K562 (cell line): Measurements from ENCODE around the gene PFKL. TPM values are rescaled to one million over a fixed set of nuclear protein-coding genes. Genes with fewer than 3 reads are reported as not detected.
A peak's percentile ranks its signal among the peaks of the same experiment; 100 is the strongest.

ENCODE experiments used
- ATAC-seq: fragments of 200-7000 bp; cut with Tn5 transposase; 3 replicates; pipeline ENCODE4 v1.9.1; 2020; ENCODE audit warnings: moderate library complexity
- BruUV-seq: library from RNA; stranded (reverse); fragments of 400-500 nt; replicated peaks from 2 replicates; lab custom pipeline; 2021; lab: Mats Ljungman, UMichigan
- CTCF ChIA-PET: fragments of 300-600 bp; formaldehyde crosslinking; extraction: SDS; loops from one replicate; lab custom pipeline; 2021; ENCODE audit warnings: low intra/inter-chr PET ratio; lab: Yijun Ruan, JAX
- POLR2A ChIA-PET: fragments of 300-600, 350-650 bp; sonication (Branson Sonifier 250); formaldehyde crosslinking; extraction: SDS; loops from one replicate; lab custom pipeline; 2021; ENCODE audit warnings: antibody characterized with exemption, inconsistent platforms; lab: Yijun Ruan, JAX
- DNase-seq, 4 experiments: peaks; one replicate each; pipeline versions ENCODE4 v3.0.0 to v3.0.0-alpha.2; 2011 to 2018; ENCODE audit warnings: low spot score in 3 of 4, mixed read lengths in 3 of 4; ENCODE audit errors: extremely low read depth in 1 of 4
- FAIRE-seq: peaks from 2 replicates; lab custom pipeline; 2011; peaks lifted over from hg19 to GRCh38; lab: Jason Lieb, UNC
- H2AFZ ChIP-seq: 2 replicates; pipeline ENCODE4 v1.6.0; 2011; ENCODE audit warnings: low read depth, low read length, control low read depth, inconsistent platforms
- H3K27ac ChIP-seq: fragments of 200-600 bp; 3 replicates; pipeline ENCODE4 v1.8.0; 2011; ENCODE audit warnings: low read depth, mild to moderate bottlenecking, control low read depth, inconsistent platforms, low read length, moderate library complexity, mixed read lengths; ENCODE audit errors: extremely low read depth
- H3K27me3 ChIP-seq, 2 experiments: fragments of 300-600 bp in 1 of 2; 2 replicates in 1 of 2; 3 replicates in 1 of 2; pipeline versions ENCODE4 v1.6.0 to v1.8.0; 2011; ENCODE audit warnings: inconsistent platforms in 2 of 2, low read length in 2 of 2, mild to moderate bottlenecking in 1 of 2, mixed read lengths in 1 of 2, moderate library complexity in 1 of 2; ENCODE audit not compliant: control insufficient read depth in 2 of 2, insufficient read depth in 2 of 2
- H3K36me3 ChIP-seq: fragments of 300-600 bp; 3 replicates; pipeline ENCODE4 v1.8.0; 2011; ENCODE audit warnings: mild to moderate bottlenecking, low read length, inconsistent platforms; ENCODE audit not compliant: control insufficient read depth, insufficient read depth
- H3K4me1 ChIP-seq, 2 experiments: fragments of 200-600 bp in 1 of 2; replicated peaks in 1 of 2; 2 replicates in 1 of 2; 3 replicates in 1 of 2; pipeline versions ENCODE4 v1.5.1 to v1.8.0; 2011; ENCODE audit warnings: inconsistent platforms in 2 of 2, low read length in 2 of 2, mild to moderate bottlenecking in 1 of 2, mixed read lengths in 1 of 2, moderate library complexity in 1 of 2; ENCODE audit not compliant: control insufficient read depth in 2 of 2, insufficient read depth in 2 of 2
- H3K4me2 ChIP-seq: 2 replicates; pipeline ENCODE4 v1.6.1; 2011; ENCODE audit warnings: low read length, control low read depth, inconsistent platforms, mixed read lengths; ENCODE audit not compliant: insufficient read depth
- H3K4me3 ChIP-seq: fragments of 200-600 bp; sonication (generic), shearing (Covaris generic); 2 replicates; pipeline ENCODE4 v1.5.1; 2016; ENCODE audit warnings: control low read depth, inconsistent platforms
- H3K79me2 ChIP-seq: fragments of 200-600 bp; 3 replicates; pipeline ENCODE4 v1.8.0; 2011; ENCODE audit warnings: low read length, inconsistent platforms; ENCODE audit not compliant: control insufficient read depth, insufficient read depth
- H3K9ac ChIP-seq, 2 experiments: 2 replicates each; pipeline versions ENCODE4 v1.6.0 to v1.6.1; 2011; ENCODE audit warnings: low read depth in 2 of 2, low read length in 2 of 2, control low read depth in 1 of 2, inconsistent platforms in 1 of 2, mild to moderate bottlenecking in 1 of 2, mixed read lengths in 1 of 2; ENCODE audit not compliant: insufficient read depth in 1 of 2
- H3K9me1 ChIP-seq: one replicate; pipeline ENCODE4 v1.6.0; 2011; ENCODE audit warnings: inconsistent platforms, mild to moderate bottlenecking, low read length, moderate library complexity; ENCODE audit not compliant: control insufficient read depth, insufficient read depth
- H3K9me3 ChIP-seq: replicated peaks from 2 replicates; pipeline ENCODE4 v1.5.1; 2011; ENCODE audit warnings: low read depth, low read length, inconsistent platforms; ENCODE audit not compliant: control insufficient read depth, insufficient read depth
- H4K20me1 ChIP-seq: replicated peaks from 2 replicates; pipeline ENCODE4 v1.6.1; 2011; ENCODE audit warnings: low read length, inconsistent platforms, mixed read lengths; ENCODE audit not compliant: control insufficient read depth, insufficient read depth
- C11orf30 ChIP-seq: fragments of 450-650 bp; IDR thresholded peaks from 2 replicates; pipeline ENCODE4 v1.6.1; 2016; ENCODE audit warnings: low read depth, mild to moderate bottlenecking
- L3MBTL2 ChIP-seq: fragments of 450-650 bp; IDR thresholded peaks from 2 replicates; pipeline ENCODE4 v1.6.1; 2016; ENCODE audit warnings: mild to moderate bottlenecking, moderate library complexity
- PRMT5 ChIP-seq: sonication (generic); formaldehyde crosslinking; IDR thresholded peaks from 2 replicates; pipeline ENCODE4 v1.5.0; 2020; ENCODE audit warnings: missing genetic modification reagents
- RAD51 ChIP-seq: fragments of 450-650 bp; IDR thresholded peaks from 2 replicates; pipeline ENCODE4 v1.7.1; 2016; ENCODE audit warnings: low read depth, mild to moderate bottlenecking, borderline replicate concordance
- STAG1 ChIP-seq: sonication (generic); formaldehyde crosslinking; IDR thresholded peaks from 2 replicates; pipeline ENCODE4 v1.5.0; 2020; ENCODE audit warnings: missing genetic modification reagents, borderline replicate concordance
- WGBS: fragments of 100-300 bp; shearing (Covaris generic); methylation state at CpG from one replicate; pipeline ENCODE4 v1.1.6; 2016; ENCODE audit warnings: low coverage, mixed read lengths; ENCODE audit not compliant: insufficient coverage; ENCODE audit errors: missing lambda C conversion rate; 5-methylcytosine and 5-hydroxymethylcytosine counted together
- in situ Hi-C: fragments of 300-500 bp; cut with MboI; formaldehyde crosslinking; loops from 4 replicates; pipeline ENCODE4 v1.15.0; 2018; ENCODE audit warnings: inconsistent platforms, mixed read lengths
- intact Hi-C: fragments of 100-400 bp; cut with micrococcal nuclease; formaldehyde crosslinking; loops from 2 replicates; pipeline ENCODE4 v1.14.2; 2022
- polyA plus RNA-seq, 8 experiments: library from polyadenylated mRNA; depleted of rRNA in 4 of 8; stranded (reverse) in 5 of 8; unstranded in 3 of 8; fragments of >200 nt; fragmentation: Nextera tagmentation in 2 of 8; fragmentation: Illumina TruSeq in 1 of 8; extraction: Ambion mirVana in 2 of 8; extraction: Trizol in 1 of 8; gene quantifications; 2 replicates each; pipeline versions ENCODE4 v1.2.1 to v1.2.3, GENCODE V29; 2011 to 2014; ENCODE audit warnings: inconsistent platforms in 1 of 8, missing spikeins in 1 of 8
- total RNA-seq, 7 experiments: library from RNA; depleted of rRNA in 6 of 7; stranded (reverse); fragments of >200 nt in 6 of 7; fragmentation: Illumina TruSeq in 2 of 7; extraction: Trizol in 2 of 7; gene quantifications; 2 replicates each; pipeline versions ENCODE4 v1.2.1 to v1.2.3, GENCODE V29; 2011 to 2021; ENCODE audit warnings: low replicate concordance in 1 of 7
- TF ChIP-seq, protein P1 (sequence below): fragments of 200-800 bp; sonication (Bioruptor generic); IDR thresholded peaks from 2 replicates; pipeline ENCODE4 v1.6.1; 2017; ENCODE audit warnings: missing genetic modification characterization, missing compliant biosample characterization
- TF ChIP-seq, protein P2 (sequence below): sonication (generic); formaldehyde crosslinking; IDR thresholded peaks from 2 replicates; pipeline ENCODE4 v1.9.0; 2022; ENCODE audit warnings: mild to moderate bottlenecking, missing genetic modification reagents
- TF ChIP-seq, protein P3 (sequence below), 2 experiments: IDR thresholded peaks; 2 replicates each; pipeline ENCODE4 v1.6.1; 2011; ENCODE audit warnings: borderline replicate concordance in 1 of 2, control low read depth in 1 of 2, low read depth in 1 of 2, low read length in 1 of 2, mild to moderate bottlenecking in 1 of 2, mixed read lengths in 1 of 2, moderate library complexity in 1 of 2; ENCODE audit not compliant: insufficient read depth in 1 of 2, insufficient read length in 1 of 2, poor library complexity in 1 of 2, severe bottlenecking in 1 of 2; ENCODE audit errors: extremely low read depth in 1 of 2

The PFKL gene
- total and polyA plus RNA-seq, 9 of the 15 experiments (the other 6 are each of a cell fraction or from before 2014, with no cell fraction given) = 1.1 to 124 (median 45.6) TPM

DNA sequence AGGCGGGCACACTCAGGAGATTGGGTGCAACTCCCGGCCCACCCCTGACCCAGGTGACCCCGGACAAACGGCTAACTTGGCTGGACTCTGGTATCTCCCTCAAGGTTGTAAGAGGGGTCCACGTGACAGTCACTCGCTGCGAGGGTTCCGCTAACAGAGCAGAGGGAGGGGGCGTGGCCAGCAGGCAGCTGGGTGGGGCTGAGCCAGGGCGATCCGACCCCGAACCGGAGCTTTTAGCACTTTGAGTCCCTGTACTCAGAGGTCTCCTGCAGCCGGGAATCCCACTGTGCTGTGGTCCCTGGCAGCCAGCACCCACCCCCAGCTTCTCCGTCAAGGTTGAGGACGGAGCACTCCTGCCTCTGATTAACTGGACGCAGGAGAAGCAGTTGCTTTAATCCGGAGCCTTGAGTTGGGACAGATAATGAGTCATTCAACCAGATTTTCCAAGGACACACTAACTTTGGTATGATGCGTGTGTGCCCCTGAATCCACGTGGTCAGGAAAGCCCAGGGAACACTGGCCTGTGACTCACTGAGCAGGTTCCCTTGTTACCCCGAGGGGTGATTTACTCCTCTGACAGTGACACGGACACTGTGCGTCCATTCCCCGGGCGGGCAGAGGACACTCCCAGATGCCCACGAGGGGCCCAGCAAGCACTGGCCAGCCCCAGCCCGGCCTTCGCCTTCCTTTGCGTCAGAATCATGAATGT, 70.3 kb downstream of the PFKL start:
- FAIRE-seq (peak; percentile 26), ATAC-seq (peak; percentile 81), DNase-seq (peak; percentile 50 to 75 (median 63))
- Histone ChIP-seq H3K4me3 (no peak overlapping the region), H3K4me1 (peaks cover 0 to 33% of the 10 kb centered on the region in 2 experiments; a peak in 4 of 5 replicates), H3K27ac (no peak overlapping the region), H4K20me1 (no peaks in the 10 kb centered on the region; the same call in 1 of the 2 replicates), H3K4me2 (no peak overlapping the region; the same call in 1 of the 2 replicates), H2AFZ (no peak overlapping the region), H3K27me3 (peaks cover 59 to 82% of the 10 kb centered on the region in 2 experiments), H3K36me3 (no peaks in the 10 kb centered on the region), H3K9me1 (no peaks in the 10 kb centered on the region), H3K79me2 (no peaks in the 10 kb centered on the region), H3K9ac (no peak overlapping the region; a peak in 1 of 4 replicates), H3K9me3 (no peaks in the 10 kb centered on the region)
- no TSS peak for BruUV-seq
- intact Hi-C loops (no loop called here), in situ Hi-C loops (no loop called here)
- 7% methylated on average over 28 of the region's 29 CpGs for WGBS
- POLR2A ChIA-PET = interaction anchor here (1.0 kb wide), 1 partner anchor 80 kb away, joined by 3 read pairs; no protein-coding TSS in a partner anchor
- CTCF ChIA-PET = no interaction called here
- TF ChIP-seq C11orf30 (no peak), STAG1 (CRISPR knock-in tag) (no peak), RAD51 (0 out of 2 replicates have a peak, but pooled peaks have one; percentile 35), PRMT5 (CRISPR knock-in tag) (no peak), L3MBTL2 (peak; percentile 71)
- TF ChIP-seq, protein P1, sequence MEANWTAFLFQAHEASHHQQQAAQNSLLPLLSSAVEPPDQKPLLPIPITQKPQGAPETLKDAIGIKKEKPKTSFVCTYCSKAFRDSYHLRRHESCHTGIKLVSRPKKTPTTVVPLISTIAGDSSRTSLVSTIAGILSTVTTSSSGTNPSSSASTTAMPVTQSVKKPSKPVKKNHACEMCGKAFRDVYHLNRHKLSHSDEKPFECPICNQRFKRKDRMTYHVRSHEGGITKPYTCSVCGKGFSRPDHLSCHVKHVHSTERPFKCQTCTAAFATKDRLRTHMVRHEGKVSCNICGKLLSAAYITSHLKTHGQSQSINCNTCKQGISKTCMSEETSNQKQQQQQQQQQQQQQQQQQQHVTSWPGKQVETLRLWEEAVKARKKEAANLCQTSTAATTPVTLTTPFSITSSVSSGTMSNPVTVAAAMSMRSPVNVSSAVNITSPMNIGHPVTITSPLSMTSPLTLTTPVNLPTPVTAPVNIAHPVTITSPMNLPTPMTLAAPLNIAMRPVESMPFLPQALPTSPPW (CRISPR knock-in tag) = peak; percentile 24; the same call in 1 of the 2 replicates
- TF ChIP-seq, protein P2, sequence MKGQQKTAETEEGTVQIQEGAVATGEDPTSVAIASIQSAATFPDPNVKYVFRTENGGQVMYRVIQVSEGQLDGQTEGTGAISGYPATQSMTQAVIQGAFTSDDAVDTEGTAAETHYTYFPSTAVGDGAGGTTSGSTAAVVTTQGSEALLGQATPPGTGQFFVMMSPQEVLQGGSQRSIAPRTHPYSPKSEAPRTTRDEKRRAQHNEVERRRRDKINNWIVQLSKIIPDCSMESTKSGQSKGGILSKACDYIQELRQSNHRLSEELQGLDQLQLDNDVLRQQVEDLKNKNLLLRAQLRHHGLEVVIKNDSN (CRISPR knock-in tag) = peak; percentile 61
- TF ChIP-seq, protein P3, sequence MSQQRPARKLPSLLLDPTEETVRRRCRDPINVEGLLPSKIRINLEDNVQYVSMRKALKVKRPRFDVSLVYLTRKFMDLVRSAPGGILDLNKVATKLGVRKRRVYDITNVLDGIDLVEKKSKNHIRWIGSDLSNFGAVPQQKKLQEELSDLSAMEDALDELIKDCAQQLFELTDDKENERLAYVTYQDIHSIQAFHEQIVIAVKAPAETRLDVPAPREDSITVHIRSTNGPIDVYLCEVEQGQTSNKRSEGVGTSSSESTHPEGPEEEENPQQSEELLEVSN (IDR thresholded peaks at IDR 0.05; ENCODE audit: borderline replicate concordance in 1 of 2, extremely low read depth in 1 of 2, insufficient read depth in 1 of 2, insufficient read length in 1 of 2, low read depth in 1 of 2, low read length in 1 of 2, poor library complexity in 1 of 2, severe bottlenecking in 1 of 2) = peak in 1 of 2 experiments; percentile 33
